OCI-LY3 (cell line): Measurements from ENCODE around the gene ELMO2.

Experiments
- EZH2phosphoT487 ChIP-seq: fragments of 200-600 bp; shearing (Covaris generic); IDR thresholded peaks from 2 replicates; pipeline ENCODE4 v1.6.1; 2018; ENCODE audit warnings: antibody characterized with exemption, mixed run types, low read depth
- TF ChIP-seq, protein P1 (sequence below): fragments of 200-600, 300-600 bp; sonication (generic); IDR thresholded peaks from 2 replicates; pipeline ENCODE4 v1.5.1; 2014; ENCODE audit warnings: antibody characterized with exemption, low read length, low read depth

DNA sequence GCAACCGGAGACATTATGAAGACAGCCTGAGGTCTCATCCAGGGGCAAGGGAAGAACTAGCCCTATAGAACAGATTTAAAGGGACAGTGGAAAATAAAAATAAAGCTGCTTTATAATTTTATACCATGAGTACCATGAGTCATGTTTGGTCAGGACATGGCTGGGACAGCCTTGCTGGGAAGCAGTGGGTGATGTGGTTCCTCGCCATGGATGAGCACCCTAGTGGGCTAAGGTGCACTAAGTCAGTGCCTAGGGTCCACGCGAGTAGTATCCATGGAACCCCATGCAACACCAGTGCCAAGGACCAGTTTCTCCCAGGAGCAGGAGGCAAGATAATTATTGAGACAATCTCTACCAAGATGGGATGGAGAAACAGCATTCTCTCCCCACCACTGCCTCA is 33.4 kb upstream of the ELMO2 start:
- TF ChIP-seq, protein P1, sequence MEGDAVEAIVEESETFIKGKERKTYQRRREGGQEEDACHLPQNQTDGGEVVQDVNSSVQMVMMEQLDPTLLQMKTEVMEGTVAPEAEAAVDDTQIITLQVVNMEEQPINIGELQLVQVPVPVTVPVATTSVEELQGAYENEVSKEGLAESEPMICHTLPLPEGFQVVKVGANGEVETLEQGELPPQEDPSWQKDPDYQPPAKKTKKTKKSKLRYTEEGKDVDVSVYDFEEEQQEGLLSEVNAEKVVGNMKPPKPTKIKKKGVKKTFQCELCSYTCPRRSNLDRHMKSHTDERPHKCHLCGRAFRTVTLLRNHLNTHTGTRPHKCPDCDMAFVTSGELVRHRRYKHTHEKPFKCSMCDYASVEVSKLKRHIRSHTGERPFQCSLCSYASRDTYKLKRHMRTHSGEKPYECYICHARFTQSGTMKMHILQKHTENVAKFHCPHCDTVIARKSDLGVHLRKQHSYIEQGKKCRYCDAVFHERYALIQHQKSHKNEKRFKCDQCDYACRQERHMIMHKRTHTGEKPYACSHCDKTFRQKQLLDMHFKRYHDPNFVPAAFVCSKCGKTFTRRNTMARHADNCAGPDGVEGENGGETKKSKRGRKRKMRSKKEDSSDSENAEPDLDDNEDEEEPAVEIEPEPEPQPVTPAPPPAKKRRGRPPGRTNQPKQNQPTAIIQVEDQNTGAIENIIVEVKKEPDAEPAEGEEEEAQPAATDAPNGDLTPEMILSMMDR = no peak
- no peak for TF ChIP-seq EZH2phosphoT487
